Kidney epithelial cell (primary cell): ENCODE data around the gene COX5A. TPM values are rescaled to one million over a fixed set of nuclear protein-coding genes. Genes with fewer than 3 reads are reported as not detected.

Experiments used
- DNase-seq: peaks from one replicate; pipeline ENCODE4 v3.0.0-alpha.2; 2010; ENCODE audit warnings: low read depth
- H3K27me3 ChIP-seq: 2 replicates; pipeline ENCODE4 v1.6.0; 2011; ENCODE audit warnings: low read length; ENCODE audit not compliant: control insufficient read depth, insufficient read depth
- H3K36me3 ChIP-seq: 2 replicates; pipeline ENCODE4 v1.5.1; 2011; ENCODE audit warnings: low read length; ENCODE audit not compliant: control insufficient read depth, insufficient read depth
- H3K4me3 ChIP-seq: 2 replicates; pipeline ENCODE4 v1.5.1; 2011; ENCODE audit warnings: low read depth, mild to moderate bottlenecking, control low read depth, low read length
- CTCF ChIP-seq: IDR thresholded peaks from 2 replicates; pipeline ENCODE4 v1.5.1; 2011; ENCODE audit warnings: mild to moderate bottlenecking, moderate library complexity, low read length, control low read depth, inconsistent platforms; ENCODE audit not compliant: insufficient read depth, poor library complexity, severe bottlenecking
- total RNA-seq: library from RNA; depleted of rRNA; stranded (reverse); fragments of >200 nt; gene quantifications from 2 replicates; pipeline ENCODE4 v1.2.3, GENCODE V29; 2015

The COX5A gene
- total RNA-seq, 1 donor from 2014 or later, result 136 TPM

- TF ChIP-seq CTCF, result peak; percentile 23
Observed at GRCh38 chr15:74958320-74958907, 20.5 kb upstream of the COX5A start.

GRCh38 chr15:74957476-74958035 is 19.7 kb upstream of the COX5A start:
- no peaks in the 10 kb centered on the region for H3K36me3 ChIP-seq
- peak overlapping the region; percentile 45 for H3K4me3 ChIP-seq
- no peak for DNase-seq
- peaks cover 13% of the 10 kb centered on the region for H3K27me3 ChIP-seq
- TF ChIP-seq CTCF, result no peak

More at GRCh38 chr15:74958320-74958907, 20.5 kb upstream of the COX5A start:
- no peak for DNase-seq
- Histone ChIP-seq H3K27me3 (peaks cover 13% of the 10 kb centered on the region), H3K4me3 (peak overlapping the region; percentile 41), H3K36me3 (no peaks in the 10 kb centered on the region)

DNA sequence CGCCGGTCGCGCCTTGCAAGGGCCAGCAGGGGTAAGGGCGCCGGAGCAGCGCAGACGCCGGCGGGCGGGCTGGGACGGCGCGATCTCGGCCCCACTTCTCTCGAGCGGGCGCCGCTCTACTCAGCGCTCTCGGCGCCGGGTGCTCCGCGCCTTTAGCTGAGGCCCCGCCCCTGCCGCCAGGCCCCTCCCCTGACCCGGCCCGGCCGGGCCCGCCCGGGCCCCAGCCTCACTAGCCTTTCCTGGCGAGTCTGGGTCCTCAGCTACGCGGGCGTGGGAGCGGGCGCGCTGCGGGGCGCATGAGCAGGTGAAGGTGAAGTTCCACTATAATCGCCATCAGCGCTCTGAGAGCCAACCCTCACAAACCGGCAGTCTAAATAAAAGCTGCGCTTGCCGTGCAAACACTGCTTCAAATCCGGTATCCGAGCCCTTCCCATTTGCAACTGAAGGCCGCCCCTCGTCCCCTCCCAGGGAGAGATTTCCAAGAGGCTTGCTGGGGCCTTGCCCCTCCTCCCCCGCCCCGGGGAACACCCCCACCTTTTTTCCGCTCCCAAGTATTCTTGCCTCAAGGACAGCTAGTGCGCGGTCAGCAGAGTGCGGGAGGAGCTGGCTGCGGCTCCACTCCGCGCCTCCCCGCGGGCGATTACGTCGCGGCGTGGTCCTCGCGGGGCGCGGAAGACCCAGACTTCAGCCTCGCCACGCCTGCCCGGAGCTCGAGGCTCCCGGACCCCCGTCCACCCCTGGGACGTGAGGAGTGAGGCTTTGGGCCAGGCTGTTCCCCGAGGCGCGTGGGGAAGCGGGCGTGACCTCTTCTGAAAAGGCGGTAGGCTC is 19.0 kb upstream of the COX5A start, which contains the start of gene RPP25:
Gene RPP25, minus strand, starts transcription at position 125 of the 828 bp plus-strand sequence. CDS start 189 bp downstream, outside the sequence.
- no peak for TF ChIP-seq CTCF
- Histone ChIP-seq H3K27me3 (peaks cover 13% of the 10 kb centered on the region), H3K4me3 (peak within 1 kb of the TSS; percentile 45), H3K36me3 (no peaks in the 10 kb centered on the region)
- peak; percentile 52 for DNase-seq

GRCh38 chr15:74955796-74956647 is 18.1 kb upstream of the COX5A start:
- TF ChIP-seq CTCF, result peak; percentile 43
- peak overlapping the region; percentile 45 for H3K4me3 ChIP-seq
- DNase-seq, result no peak
- H3K27me3 ChIP-seq, result peaks cover 13% of the 10 kb centered on the region
- no peaks in the 10 kb centered on the region for H3K36me3 ChIP-seq

DNA sequence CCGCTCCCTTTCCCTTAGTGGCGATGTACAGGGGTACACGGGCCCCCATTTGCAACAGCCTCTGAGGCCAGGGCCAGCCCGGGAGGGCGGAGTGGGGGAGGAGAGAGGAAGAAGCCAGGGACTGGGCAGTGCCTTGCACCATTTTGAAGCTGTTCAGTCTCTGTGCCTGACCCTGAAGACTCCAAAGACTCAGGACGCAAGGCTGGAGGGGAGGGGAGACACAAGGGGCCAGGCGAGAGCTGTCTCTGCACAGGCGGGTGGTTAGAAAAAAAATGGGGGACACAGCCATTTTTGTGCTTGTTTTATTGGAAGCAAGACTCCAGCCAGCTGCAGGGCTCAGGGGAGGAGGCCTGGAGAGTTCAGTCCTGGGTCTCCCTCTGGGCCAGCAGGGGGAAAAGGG is 17.1 kb upstream of the COX5A start:
- no peak overlapping the region for H3K4me3 ChIP-seq
- no peak for DNase-seq
- no peaks in the 10 kb centered on the region for H3K36me3 ChIP-seq
- TF ChIP-seq CTCF, result no peak
- H3K27me3 ChIP-seq, result peaks cover 13% of the 10 kb centered on the region
